ENCODE data around the gene ADNP. TPM values are rescaled to one million over a fixed set of nuclear protein-coding genes. Genes with fewer than 3 reads are reported as not detected.

Gene ADNP
- total RNA-seq, 1 experiment from 2014 or later, result 143 TPM

DNA sequence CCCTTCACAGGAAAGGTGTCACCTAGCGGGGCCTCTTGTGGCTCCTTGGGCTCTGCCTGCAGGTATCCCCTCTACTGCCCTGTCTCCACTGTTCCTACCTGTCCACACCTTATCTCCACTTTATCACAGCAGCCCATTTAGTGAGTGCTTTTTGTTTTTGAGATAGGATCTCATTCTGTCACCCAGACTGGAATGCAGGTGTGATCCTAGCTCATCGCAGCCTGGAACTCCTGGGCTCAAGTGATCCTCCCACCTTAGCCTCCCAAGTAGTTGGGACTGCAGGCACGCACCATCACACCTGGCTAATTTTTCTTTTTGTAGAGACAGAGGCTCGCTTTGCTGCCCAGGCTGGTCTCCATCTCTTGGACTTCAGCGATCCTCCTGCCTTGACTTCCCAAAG lies 88.4 kb downstream of the ADNP start:
- no peak overlapping the region for H4K8ac ChIP-seq (replicated peaks; ENCODE audit: insufficient read length, low read depth, low read length)
- no peak overlapping the region for H3K56ac ChIP-seq (ENCODE audit: insufficient read length, low read depth, low read length)
- no peak overlapping the region for H3K14ac ChIP-seq (ENCODE audit: insufficient read depth, low read length)
- H2BK15ac ChIP-seq (ENCODE audit: low read depth, low read length), result no peak overlapping the region
- H2BK120ac ChIP-seq (ENCODE audit: low read depth, low read length, poor library complexity, severe bottlenecking), result no peak overlapping the region
- TF ChIP-seq, protein P1, sequence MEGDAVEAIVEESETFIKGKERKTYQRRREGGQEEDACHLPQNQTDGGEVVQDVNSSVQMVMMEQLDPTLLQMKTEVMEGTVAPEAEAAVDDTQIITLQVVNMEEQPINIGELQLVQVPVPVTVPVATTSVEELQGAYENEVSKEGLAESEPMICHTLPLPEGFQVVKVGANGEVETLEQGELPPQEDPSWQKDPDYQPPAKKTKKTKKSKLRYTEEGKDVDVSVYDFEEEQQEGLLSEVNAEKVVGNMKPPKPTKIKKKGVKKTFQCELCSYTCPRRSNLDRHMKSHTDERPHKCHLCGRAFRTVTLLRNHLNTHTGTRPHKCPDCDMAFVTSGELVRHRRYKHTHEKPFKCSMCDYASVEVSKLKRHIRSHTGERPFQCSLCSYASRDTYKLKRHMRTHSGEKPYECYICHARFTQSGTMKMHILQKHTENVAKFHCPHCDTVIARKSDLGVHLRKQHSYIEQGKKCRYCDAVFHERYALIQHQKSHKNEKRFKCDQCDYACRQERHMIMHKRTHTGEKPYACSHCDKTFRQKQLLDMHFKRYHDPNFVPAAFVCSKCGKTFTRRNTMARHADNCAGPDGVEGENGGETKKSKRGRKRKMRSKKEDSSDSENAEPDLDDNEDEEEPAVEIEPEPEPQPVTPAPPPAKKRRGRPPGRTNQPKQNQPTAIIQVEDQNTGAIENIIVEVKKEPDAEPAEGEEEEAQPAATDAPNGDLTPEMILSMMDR (conservative IDR thresholded peaks at IDR 0.05), result no peak
- H2AK5ac ChIP-seq (ENCODE audit: insufficient read length, low read length), result no peak overlapping the region
- H2BK20ac ChIP-seq (ENCODE audit: low read depth, low read length, poor library complexity, severe bottlenecking), result no peak overlapping the region
- no peaks in the 10 kb centered on the region for H3K27me3 Mint-ChIP-seq (ENCODE audit: low read depth)
- no peak overlapping the region for H3K4ac ChIP-seq (ENCODE audit: low read depth, low read length)
- no peak overlapping the region for H3K27ac ChIP-seq (ENCODE audit: insufficient read length, low read depth, low read length)
- H3K4me1 Mint-ChIP-seq, result 0 out of 4 replicates have a peak, but pooled peaks cover 0 to 2% of the 10 kb centered on the region in 2 experiments
- H3K4me3 Mint-ChIP-seq, result no peak overlapping the region
- no peak overlapping the region for H4K5ac ChIP-seq (ENCODE audit: insufficient read length, low read depth, low read length)
- no peak overlapping the region for H3K4me2 ChIP-seq (ENCODE audit: insufficient read depth, insufficient read length, low read length)
- H2AFZ ChIP-seq (ENCODE audit: low read length), result no peak overlapping the region
- H4K91ac ChIP-seq (ENCODE audit: insufficient read length, low read depth, low read length), result no peak overlapping the region
- DNase-seq, result no peak
- no peak overlapping the region for H2BK12ac ChIP-seq (ENCODE audit: insufficient read length, low read depth, low read length)
- WGBS (ENCODE audit: extremely low coverage, insufficient read length, low lambda C conversion rate), result no CpG with 5 or more reads among the region's 5 CpGs
- H3K23me2 ChIP-seq (ENCODE audit: insufficient read length, low read depth, low read length, poor library complexity, severe bottlenecking), result no peaks in the 10 kb centered on the region
- H3K9me3 Mint-ChIP-seq, result no peaks in the 10 kb centered on the region
- no peaks in the 10 kb centered on the region for H3K79me2 ChIP-seq (ENCODE audit: insufficient read depth, low read length)
- no peaks in the 10 kb centered on the region for H3K4me1 ChIP-seq (ENCODE audit: insufficient read depth, low read length)
- H3K27ac Mint-ChIP-seq, result no peak overlapping the region
- H3K79me1 ChIP-seq (ENCODE audit: insufficient read depth, low read depth, low read length, poor library complexity, severe bottlenecking), result no peaks in the 10 kb centered on the region
- H3K27me3 ChIP-seq (ENCODE audit: insufficient read depth, low read length), result no peaks in the 10 kb centered on the region
- no peak overlapping the region for H3T11ph ChIP-seq (ENCODE audit: low read length)
- no peaks in the 10 kb centered on the region for H4K20me1 ChIP-seq (ENCODE audit: control insufficient read depth, insufficient read depth, insufficient read length)
- H2BK5ac ChIP-seq (ENCODE audit: insufficient read length, low read length), result no peak overlapping the region
- no peak overlapping the region for H3K23ac ChIP-seq (ENCODE audit: insufficient read length, low read depth, low read length)
- no peaks in the 10 kb centered on the region for H3K9me3 ChIP-seq (ENCODE audit: control insufficient read depth, low read depth, low read length)
- H3K36me3 Mint-ChIP-seq (ENCODE audit: insufficient read depth in 1 of 3, low read depth in 3 of 3), result peaks cover 0 to 4% (median 1%) of the 10 kb centered on the region in 3 experiments; a peak in 4 of 7 replicates
- no peak overlapping the region for H3K18ac ChIP-seq (ENCODE audit: insufficient read length, low read depth, low read length)
- H3K9ac ChIP-seq (ENCODE audit: extremely low read depth, insufficient read length, low read length), result no peak overlapping the region

Other genes starting within 250 kb of the ADNP start
- gene RIPOR3, start 239.9 kb downstream of the ADNP start, total RNA-seq (2021), result 0.46 and 0.48 TPM in 2 replicates
- gene PARD6B, start 199.9 kb downstream of the ADNP start, total RNA-seq (2021), result 27.4 and 31.7 TPM in 2 replicates
- gene BCAS4, start 136.4 kb downstream of the ADNP start, total RNA-seq (2021), result 16.9 and 21.4 TPM in 2 replicates
- 64.0 TPM in 2 replicates for gene DPM1, start 27.1 kb upstream of the ADNP start, total RNA-seq (2021)
- gene MOCS3, start 27.4 kb upstream of the ADNP start, total RNA-seq (2021), result 8.8 and 9.0 TPM in 2 replicates
- 11.5 and 13.2 TPM in 2 replicates for gene KCNG1, start 91.7 kb upstream of the ADNP start, total RNA-seq (2021)